NCI-H1105 treated with DMSO at 0.1 percent for 48 hours (cell line): Measurements from ENCODE around the gene LSAMP.
A peak's percentile ranks its signal among the peaks of the same experiment; 100 is the strongest.

Source experiments
- DNase-seq: peaks from one replicate; lab custom pipeline; 2025; lab: John Stamatoyannopoulos, UW

The LSAMP gene

DNA sequence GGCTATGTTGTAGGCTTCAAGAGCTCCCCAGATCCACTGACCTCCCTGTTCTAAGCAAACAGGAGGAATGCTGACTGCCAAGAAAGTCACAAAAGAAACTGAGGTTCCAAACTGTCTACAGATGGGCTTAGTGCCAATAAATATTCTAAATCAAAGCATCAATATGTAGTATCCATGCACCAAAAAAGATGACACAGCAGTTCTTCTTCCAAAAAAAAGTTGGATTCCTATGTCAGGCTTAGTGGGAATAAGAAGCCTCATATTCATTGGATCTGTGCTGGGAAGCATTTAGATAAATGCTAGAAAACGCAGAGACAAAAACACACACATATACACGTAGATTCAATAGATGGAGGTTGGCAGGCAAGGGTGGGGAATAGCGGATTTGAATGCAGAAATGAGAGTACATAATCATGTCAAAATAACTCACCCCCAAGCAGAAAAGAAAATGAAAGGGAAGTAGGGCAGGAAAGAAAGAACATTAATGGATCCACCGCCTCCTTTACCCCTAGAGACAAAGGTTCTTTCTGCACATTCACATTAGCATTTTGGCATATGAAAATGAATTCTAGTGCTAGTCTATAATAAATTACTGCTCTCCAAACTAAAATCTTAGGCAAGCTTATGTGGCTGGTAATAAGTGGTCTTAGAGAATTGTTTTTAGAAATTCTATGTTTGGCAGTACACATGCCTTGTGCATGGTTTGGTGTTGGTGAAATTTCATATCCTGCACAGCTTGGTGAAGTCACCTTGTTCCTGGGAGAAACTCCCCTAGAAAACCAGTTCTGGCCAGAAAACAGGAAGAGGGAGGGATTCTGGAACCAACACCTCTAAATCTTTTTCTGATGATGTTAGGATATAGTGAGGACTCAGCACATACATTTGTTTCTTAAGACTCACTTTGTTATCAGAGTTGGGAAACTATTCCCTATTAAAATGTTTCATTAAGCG is 283.4 kb downstream of the LSAMP start:
- DNase-seq = no peak

DNA sequence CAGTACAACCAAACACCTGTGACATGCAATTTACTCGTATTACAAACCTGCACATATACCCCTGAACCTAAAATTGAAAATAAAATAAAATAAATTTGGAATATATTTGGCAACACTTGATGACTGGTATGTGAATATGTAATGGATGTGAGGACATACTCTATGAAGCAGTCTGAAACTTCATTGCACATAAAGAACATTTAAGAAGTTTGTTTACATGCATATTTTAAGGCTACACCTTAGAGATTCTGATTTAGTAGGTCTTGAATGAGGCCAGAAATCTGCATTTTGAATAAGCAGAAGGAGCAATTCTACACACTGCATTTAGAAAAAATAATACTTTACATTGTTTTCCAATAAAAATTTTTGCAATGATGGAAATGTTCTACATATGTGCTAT is 284.7 kb downstream of the LSAMP start:
- no peak for DNase-seq

- DNase-seq = no peak
Measured at GRCh38 chr3:116155841-116156240, 289.4 kb downstream of the LSAMP start.

DNA sequence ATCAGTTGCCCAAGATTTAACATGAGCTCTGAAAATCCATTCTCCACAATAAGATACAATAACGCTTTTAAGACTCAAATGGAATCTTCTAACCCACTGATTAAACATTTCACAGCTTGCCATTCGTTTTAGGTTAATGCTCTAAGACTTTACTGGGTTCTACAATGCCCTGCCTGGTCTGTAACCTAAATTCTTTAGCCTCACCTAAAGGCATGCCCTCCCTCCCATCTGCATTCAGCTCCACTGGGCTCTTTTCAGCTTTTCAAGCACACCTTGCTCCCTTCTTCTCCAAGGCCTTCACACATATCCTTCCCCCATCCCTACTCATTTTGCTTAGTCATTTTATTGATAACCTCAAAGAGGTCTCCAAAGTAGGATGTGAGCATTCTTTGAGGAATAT is 290.9 kb downstream of the LSAMP start:
- no peak for DNase-seq

- no peak for DNase-seq
Measured at GRCh38 chr3:116153174-116153573, 292.1 kb downstream of the LSAMP start.

GRCh38 chr3:116150655-116151167 is 294.6 kb downstream of the LSAMP start:
- DNase-seq = no peak

- DNase-seq = no peak
Measured at GRCh38 chr3:116148881-116149851, 296.1 kb downstream of the LSAMP start.

DNA sequence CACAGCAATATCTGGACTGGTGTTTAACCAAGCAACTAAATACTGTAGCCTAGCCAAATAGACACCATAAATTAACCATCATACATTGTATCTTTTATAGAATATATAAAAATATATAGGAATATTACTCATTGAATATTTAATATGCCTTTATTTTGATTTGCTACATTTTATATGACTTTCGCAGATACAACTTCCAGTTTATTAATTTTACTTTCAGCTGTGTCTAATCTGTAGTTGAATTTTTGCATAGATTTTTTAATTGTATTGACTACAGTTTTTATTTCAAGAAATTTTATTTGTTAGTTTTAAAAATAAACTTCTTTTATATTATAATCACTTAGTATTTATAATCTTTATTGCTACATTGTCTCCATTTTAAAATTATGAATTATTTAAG is 299.7 kb downstream of the LSAMP start:
- no peak for DNase-seq

GRCh38 chr3:116141724-116142123 is 303.6 kb downstream of the LSAMP start:
- DNase-seq = no peak

DNA sequence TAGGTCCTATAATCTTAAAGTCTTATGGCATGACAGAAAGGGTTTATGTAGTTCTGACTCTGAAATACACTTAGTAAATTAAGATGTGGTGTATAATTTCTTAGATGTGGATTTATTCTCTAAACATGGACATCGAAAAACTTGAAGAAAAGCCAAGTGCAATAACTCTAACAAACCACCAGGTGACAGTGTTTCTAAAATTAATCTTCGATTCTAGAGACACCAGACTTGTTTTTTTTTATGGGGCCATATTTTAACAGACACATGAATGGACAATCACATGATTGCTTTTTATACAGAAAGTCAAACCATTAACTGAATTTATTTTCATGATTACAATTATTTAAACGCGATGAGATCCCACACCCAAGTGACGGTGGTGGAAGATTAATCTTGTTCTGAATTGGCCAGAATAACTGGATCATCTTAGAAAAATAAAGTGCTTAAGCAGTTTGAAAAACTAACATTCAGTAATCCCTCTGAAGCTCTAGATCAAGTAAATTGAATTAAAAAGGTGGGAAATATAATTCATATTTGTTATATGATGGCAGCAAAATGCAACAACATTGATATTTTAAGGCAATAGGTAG is 305.1 kb downstream of the LSAMP start:
- DNase-seq = peak; percentile 67

GRCh38 chr3:116139641-116140040 is 305.6 kb downstream of the LSAMP start:
- DNase-seq = no peak

- no peak for DNase-seq
Measured at GRCh38 chr3:116135457-116136085, 309.7 kb downstream of the LSAMP start.

DNA sequence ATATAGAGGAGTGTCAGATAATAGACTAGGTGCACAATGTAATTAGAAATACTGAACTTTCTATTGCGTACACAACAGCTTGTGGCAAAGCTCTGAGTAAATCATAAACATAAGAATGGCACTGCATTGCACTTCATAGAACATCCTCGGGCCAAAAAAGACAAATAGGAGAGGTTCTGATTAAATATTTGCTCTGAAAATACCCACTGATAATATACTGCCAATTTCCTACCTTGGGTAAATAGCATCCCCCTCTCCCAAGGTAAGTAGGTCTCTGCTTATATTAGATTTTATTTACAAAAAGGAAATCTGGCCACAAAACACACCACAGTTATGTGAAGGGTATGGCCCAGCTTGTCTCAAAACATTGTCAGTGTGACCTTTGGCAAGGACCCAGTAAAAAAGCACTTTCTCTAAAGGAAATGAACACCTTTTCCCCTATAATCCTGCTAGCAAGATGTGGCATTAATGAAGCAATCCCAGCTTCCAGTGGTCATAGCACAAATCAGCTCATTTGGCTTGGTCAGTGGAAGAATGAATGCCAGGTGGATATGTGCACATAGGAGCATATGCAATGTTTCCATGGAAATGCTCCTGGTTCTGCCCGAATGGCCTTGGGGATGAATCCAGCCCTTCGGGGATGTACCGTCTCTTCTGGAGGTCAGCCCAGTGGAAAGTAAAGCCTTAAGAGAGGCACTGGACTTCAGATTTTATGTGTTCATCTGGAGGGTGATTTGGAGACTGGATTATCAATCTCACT is 315.9 kb downstream of the LSAMP start:
- no peak for DNase-seq

- DNase-seq = no peak
Measured at GRCh38 chr3:116127464-116127863, 317.8 kb downstream of the LSAMP start.

- DNase-seq = no peak
Measured at GRCh38 chr3:116124166-116124565, 321.1 kb downstream of the LSAMP start.

DNA sequence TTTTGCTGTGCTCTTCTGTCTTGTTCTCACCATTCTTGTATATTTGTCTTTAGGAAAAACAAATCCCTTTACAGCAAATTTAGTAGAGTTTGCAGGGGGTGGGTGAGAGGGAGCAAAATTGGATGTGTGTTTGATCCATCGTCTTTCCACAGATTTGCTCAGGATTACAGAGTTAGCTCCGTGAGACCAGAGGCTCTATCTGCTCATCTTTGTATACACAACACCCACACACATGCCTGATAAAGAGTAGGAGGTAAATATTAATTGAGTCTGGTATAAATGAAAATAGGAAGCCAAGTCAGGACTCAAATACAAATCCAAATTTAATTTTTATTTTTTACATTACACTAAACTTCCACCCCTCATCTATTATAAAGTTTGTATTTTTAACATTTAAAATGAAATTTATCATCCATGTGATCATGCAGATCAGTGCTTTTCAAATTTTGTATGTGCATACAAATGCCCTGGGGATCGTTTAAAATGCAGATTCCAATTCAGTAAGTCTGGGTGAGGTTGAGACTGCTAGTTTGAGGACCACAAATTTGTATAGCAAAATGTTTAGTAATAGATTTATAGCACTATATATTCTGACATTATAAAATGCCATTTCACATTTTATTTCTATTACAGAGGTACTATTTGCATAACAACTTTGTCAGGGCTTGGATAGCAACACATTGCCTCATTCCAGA is 326.7 kb downstream of the LSAMP start:
- no peak for DNase-seq

GRCh38 chr3:116114586-116114985 is 330.7 kb downstream of the LSAMP start:
- no peak for DNase-seq

- DNase-seq = no peak
Measured at GRCh38 chr3:116112696-116113095, 332.6 kb downstream of the LSAMP start.

- peak; percentile 15 for DNase-seq
Measured at GRCh38 chr3:116111765-116112164, 333.5 kb downstream of the LSAMP start.

DNA sequence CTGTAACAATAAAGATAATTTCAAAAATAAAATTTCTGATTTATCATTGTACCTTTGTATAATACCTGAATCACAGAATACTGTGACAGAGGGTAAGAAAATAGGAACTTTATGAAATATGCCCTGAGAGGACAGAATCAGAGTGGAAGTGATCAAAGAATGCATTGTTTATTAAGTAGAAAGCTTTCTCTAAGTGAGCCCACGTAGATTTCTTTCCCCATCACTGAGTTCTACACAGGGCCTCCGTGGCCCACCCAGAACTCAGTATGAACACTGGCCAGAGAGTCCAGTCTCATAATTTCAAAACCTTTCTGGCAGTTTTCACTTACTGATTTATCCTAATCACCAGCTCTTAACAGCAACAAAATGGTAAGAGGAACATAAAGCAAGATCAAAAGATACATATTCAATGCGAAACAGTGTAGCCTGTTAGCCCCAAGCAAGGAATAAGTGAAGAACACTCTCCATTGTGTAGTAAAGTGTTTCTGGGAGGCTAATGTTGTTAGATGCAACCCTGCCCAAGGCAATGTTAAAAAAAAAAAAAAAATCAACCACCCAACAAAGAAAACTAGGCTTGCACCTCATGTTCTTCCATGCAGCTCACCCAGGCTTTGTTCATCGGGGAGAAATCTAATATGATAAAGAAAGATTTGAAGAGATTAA is 341.3 kb downstream of the LSAMP start:
- DNase-seq = no peak
